Kidney glomerular epithelial cell (primary cell): Measurements from ENCODE around the gene MS4A15.

Experiments
- DNase-seq: peaks from one replicate; lab custom pipeline; 2025; lab: John Stamatoyannopoulos, UW

The MS4A15 gene

DNA sequence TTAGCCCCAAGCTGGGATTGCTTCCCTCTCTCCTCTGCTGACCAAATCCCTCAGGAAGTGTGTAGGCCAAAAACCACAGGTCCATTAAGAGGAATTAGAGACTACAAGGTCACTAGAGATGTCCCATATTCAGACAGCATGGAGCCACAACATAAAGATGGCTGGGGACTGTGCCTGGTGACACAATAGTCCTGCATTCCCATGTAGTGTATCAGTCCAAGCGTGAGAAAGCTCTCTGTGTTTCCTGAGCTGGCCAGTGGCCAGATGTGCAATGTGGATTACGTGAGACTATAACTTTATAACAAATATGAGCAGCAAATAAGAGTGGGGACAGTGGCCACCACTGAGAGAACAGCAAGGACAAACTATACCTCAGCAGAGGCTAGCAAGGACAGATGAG is 20.9 kb downstream of the MS4A15 start:
- DNase-seq: no peak

DNA sequence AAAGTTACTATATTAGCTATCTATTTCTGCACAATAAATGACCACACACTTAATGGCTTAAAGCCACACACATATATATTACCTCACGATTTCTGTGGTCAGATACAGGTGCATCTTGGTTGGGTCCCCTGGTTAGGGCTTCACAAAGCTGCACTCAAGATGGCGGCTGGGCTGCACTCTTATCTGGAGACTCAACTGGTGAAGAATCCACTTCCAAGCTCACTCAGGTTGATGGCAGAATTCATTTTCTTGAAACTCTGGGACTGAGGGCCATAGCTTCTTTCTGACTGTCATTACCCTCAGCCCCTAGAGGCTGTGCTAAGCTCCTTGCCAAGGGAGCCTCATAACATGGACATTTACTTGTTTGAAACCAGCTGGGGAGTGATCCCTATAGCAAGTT is 23.4 kb downstream of the MS4A15 start:
- DNase-seq: no peak

DNA sequence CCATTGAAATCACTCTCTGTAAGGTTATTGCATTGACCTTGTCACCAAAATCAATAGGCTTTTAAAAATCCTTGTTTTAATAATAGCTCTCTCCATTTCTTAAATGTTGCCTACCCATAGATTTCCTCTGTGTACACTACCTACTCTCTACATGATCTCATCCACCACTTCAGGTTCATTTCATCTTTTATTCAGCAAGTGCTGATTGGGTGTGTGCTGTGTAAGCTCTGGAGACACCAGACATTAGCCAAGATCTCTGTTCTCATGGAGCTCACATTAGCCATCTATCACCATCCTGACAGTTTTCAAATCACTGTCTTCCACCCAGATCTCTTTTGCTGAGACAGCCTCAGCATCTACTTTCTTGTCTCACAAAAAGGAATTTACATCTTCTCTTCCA is 24.1 kb downstream of the MS4A15 start:
- no peak for DNase-seq

DNA sequence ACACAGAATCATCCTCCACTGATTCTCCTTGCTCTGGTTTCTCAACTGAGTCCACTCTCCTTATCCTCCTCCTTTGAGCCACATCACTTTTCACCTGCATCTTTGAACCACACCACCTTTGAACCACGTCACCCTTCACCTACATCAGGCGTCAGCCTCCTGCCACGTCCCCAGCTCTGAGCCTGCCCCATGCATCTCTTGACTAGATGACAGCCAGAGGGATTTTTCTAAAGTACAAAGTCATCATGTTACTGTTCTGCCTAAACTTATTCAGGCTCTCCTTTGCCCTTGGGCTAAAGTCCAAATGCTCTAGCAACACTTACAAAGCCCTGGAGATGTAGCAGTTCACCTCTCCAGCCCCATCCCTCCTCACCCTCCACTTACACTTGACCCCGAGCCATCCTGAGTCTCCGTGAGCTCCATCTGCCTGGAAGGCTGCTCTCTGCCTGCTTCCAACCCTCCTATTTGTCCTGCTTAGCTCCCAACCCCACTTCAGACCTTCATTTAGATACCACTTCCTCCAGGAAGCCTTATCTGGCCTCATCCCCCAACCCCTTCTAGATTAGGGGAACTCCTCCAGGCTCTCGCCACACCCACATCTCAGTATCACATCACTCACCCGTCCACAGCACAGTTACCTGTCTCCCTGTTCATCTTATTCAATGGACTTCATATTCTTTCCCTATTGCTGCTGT is 24.8 kb downstream of the MS4A15 start:
- no peak for DNase-seq

- DNase-seq: no peak
Measured at GRCh38 chr11:60781981-60782316, 25.3 kb downstream of the MS4A15 start.

DNA sequence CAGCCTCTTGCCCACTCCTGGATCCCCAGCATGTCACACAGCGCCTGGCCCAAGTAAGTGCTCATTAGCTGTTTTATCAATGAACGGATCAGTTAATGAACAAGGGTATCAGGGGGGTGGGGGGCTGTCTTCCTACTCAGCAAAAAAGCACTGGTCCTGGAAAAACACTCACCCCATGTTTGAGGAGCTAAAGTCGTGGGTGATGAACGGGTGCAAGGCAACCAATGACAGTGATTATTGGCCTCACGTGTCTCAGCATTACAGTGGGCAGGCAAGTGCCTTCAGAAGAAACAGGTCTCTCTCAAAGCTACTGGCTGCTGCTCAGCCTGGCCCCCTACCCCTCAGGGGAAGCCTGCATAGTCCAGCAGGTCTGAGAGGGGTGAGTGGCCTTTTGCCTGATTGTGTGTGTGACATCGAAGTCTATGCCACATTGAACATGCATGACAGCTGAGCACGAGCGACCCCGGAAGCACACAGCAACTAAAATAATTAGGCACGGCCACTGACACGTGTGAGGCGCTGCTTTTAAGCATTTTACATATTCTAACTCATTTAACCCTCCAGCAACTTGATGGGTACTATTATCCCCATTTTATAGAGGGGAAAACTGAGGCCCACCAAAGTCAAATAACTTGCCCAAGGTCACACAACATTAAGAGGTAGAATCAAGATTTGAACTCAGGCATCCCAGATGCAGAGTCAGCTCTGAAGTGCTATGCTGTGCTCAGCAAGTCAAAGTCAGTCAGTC is 25.9 kb downstream of the MS4A15 start:
- DNase-seq: no peak

GRCh38 chr11:60783141-60783484 is 26.4 kb downstream of the MS4A15 start:
- DNase-seq: no peak

DNA sequence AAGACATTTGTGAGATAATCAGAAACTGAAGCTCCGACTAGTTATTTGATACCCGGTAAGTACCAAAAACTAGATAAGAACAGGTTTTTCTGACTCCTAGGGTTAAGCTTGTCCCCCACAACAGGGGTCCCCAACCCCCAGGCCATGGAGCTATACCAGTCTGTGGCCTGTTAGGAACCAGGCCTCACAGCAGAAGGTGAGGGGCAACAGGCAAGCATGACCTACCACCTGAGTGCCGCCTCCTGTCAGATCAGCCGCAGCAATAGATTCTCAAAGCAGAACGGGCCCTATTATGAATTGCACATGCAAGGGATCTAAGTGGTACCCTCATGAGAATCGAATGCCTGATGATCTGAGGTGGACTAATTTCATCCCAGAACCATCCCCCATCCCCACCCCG is 27.2 kb downstream of the MS4A15 start:
- no peak for DNase-seq

DNA sequence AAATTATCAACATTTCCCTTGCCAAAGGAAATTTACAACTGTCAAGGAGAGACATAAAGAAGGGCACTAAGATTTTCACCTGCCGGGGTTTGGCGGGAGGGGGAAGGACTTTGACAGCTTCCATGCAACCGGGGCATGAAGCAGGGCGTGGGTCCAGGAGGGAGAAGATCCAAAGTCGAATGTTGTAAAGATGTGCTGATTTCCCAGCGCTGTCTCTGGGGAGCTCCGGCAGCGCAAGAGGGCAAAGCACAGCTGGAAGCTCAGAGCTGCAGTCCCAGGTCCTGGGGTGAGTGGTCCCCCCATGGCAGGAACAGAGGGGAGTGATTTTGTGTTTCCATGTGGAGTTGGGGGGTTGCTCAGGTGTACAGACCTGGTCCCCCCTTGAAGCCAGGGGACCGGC is 28.5 kb downstream of the MS4A15 start, which contains the start of gene MS4A10:
MS4A10 (plus strand) TSS at position 198 of the 400 bp plus-strand sequence. CDS start 5,003 bp downstream, outside the sequence.
- no peak for DNase-seq

- DNase-seq: no peak
Measured at GRCh38 chr11:60785806-60786361, 29.2 kb downstream of the MS4A15 start.

GRCh38 chr11:60786811-60787567 is 30.3 kb downstream of the MS4A15 start:
- DNase-seq: peak; percentile 9

- no peak for DNase-seq
Measured at GRCh38 chr11:60788401-60789125, 31.9 kb downstream of the MS4A15 start.

GRCh38 chr11:60790726-60791125 is 34.1 kb downstream of the MS4A15 start:
- no peak for DNase-seq

DNA sequence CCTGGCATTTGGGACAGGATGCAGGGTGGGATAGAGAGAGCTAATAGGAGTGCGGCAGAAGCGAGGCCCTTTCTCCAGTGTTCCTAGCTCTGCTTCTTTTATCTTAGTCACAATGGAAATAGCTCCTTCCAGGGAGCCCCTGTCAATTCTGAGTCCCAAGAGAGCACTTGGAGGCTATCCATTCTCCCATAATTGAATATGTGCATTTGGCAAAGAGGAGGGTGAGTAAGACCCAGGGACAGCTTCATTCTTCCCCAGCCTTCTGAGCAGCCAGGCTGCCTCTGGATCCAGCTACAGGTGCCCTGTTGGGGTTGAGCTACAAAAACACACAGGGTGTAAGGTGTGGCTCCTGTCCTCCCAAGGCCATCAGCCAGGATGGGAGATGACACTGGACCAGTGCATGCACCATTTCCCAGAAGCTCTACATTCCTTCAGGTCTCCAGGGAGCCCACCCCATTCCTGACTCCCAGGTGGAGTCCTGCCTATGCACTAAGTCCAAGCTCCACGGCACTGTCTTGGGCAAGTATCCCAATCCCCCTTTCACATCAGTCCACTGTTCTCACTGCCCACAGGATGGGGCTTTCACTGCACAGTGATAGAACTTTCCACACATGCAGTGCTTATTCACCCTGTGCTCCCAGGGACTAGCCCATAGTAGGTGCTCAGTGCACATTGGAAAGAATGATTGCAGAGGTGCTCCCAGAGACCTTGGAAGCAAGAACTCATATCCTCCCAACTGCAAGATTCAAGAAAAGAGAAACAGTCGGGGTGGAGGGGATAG is 34.7 kb downstream of the MS4A15 start:
- DNase-seq: no peak

DNA sequence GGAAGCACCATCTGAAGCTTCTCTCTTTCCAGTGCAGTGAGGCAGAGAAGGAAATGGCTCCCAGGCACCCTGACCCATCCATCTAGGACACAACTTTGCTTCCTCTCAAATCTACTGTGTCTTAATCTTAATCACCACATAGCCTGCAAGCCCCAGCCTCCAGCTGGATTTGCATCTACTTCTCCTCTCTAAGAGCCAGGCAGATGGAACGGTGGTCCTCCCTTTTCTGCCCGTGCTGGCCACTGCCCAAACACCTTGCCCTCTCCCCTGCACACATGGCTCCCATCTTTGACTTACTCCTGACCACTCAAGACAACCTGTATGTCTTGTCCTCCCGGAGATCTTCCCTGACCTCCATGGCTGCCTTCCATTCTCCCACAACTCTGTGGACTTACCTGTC is 35.9 kb downstream of the MS4A15 start:
- DNase-seq: no peak

- no peak for DNase-seq
Measured at GRCh38 chr11:60795291-60795690, 38.6 kb downstream of the MS4A15 start.

DNA sequence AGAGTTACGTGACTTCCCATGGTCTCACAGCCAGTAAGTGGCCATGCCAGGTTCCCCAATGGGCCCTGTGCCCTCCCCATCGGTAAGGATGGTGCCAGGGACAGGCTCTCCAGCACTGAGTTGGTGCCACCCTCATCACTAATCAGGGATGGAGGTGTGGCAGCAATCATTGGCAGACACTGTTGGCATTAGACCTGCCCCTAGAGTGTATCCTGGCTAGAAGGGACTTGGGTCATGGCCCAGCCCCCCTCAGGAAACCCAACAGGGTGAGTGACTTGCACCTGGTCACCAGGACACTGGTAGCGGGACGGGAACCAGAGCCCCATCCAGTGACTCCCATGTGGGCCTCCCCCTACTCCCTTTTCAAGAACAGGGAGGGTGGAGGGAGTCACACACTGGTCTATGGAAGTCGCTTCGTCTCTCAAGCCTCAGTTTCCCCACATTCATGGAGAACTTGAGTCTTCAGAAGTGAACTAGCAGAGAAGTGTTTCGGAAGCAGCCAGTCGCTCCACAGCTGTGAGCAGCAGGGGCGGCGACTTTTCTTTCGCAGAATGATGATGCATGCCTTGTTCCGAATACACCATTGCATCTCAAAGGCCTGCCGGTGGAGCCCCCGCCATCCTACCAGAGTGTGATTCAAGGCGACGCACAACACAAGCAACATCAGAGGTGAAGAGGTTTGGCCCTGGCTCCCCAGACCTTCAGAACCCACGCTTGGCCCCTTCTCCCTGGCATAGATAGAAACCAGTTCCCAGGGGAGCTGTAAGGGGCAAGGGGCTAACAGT is 41.4 kb downstream of the MS4A15 start:
- no peak for DNase-seq

DNA sequence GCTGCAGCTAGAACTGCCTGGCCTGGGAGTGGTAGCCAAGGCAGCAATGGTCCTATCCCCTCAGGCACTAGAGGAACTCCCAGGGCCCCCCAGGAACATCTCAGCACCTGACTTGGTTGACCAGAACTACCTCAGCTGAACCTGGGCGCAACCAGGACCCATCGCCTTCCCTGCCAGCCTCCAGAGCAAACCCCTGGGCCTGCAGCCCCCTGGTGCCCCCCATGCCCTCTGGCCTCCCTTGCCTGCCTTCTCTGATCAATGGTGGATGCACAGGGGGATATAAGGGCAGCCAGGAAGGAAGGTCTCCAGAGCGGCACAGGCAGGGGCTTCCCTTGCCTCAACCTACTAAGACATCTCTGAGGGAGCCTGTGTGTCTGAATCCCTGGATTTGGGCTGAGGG is 42.0 kb downstream of the MS4A15 start:
- DNase-seq: no peak

- no peak for DNase-seq
Measured at GRCh38 chr11:60801194-60801593, 44.5 kb downstream of the MS4A15 start.

DNA sequence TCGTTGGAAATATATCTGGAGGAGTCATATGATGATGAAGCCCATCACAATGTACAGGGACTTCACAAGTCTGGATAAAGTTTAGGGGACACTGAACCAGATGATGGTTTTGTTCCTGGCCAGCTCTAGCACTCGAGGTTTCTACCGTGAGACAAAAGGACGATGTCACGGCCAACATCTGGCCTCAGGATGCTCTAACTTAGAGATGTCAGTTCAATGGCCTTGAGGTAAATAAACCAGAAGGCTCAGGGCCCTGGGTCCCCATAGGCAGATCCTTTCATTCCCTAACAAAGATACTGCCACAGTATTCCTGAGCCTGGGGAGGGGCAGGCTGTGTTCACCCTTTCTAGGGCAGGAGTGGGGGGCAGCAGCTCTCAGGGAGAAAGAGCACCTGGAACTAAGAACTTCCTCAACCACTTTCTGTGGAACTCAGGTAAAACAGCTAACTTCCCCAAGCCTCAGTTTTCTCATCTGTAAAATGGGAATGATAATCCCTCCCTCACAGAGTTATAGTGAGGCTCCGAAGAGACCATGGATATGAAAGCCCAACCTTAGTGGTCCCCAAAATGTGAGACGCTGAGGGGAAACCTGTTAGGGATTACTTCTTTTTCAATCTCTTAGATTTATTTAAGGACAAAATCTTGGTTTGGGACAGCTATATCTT is 46.7 kb downstream of the MS4A15 start:
- DNase-seq: no peak
